ENCODE results near the gene SERPINB1. TPM values are rescaled to one million over a fixed set of nuclear protein-coding genes. Genes with fewer than 3 reads are reported as not detected.

Gene SERPINB1
- total and polyA plus RNA-seq, 9 of the 15 experiments (the other 6 are each of a cell fraction or from before 2014, with no cell fraction given): 33.9 to 108 (median 63.8) TPM

GRCh38 chr6:2842139-2842552 lies 483 bp upstream of the SERPINB1 start (continued):
- TF ChIP-seq DEAF1 (CRISPR knock-in tag; IDR thresholded peaks at IDR 0.05) (0 out of 2 replicates have a peak, but pooled peaks have one; percentile 21), MTA1 (IDR thresholded peaks at IDR 0.05; ENCODE audit: borderline replicate concordance) (no peak), JUNB (CRISPR knock-in tag; conservative IDR thresholded peaks at IDR 0.05) (no peak), MTA2 (IDR thresholded peaks at IDR 0.05; ENCODE audit: low read depth) (no peak), PBX2 (CRISPR knock-in tag; IDR thresholded peaks at IDR 0.05; ENCODE audit: low read depth) (no peak), PBX2 (tag; conservative IDR thresholded peaks at IDR 0.05; ENCODE audit: low read depth) (0 out of 2 replicates have a peak, but pooled peaks have one; percentile 19), SRSF3 (IDR thresholded peaks at IDR 0.05; ENCODE audit: insufficient read depth, low read length) (no peak), NCOA6 (IDR thresholded peaks at IDR 0.05) (no peak), TARDBP (IDR thresholded peaks at IDR 0.05) (no peak), ATF1 (CRISPR knock-in tag; IDR thresholded peaks at IDR 0.05) (no peak), ATF1 (tag; IDR thresholded peaks at IDR 0.05) (peak; percentile 15; the same call in 1 of the 2 replicates), ZBTB12 (CRISPR knock-in tag; IDR thresholded peaks at IDR 0.05) (no peak), SIN3A (IDR thresholded peaks at IDR 0.05; ENCODE audit: borderline replicate concordance in 2 of 2, control insufficient read depth in 1 of 2, low read depth in 2 of 2, low read length in 2 of 2) (no peak), TAL1 (IDR thresholded peaks at IDR 0.05) (0 out of 2 replicates have a peak, but pooled peaks have one; percentile 16), ZNF583 (CRISPR knock-in tag; IDR thresholded peaks at IDR 0.05) (no peak; the same call in 1 of the 2 replicates), CBX3 (IDR thresholded peaks at IDR 0.05; ENCODE audit: borderline replicate concordance in 1 of 2, low read length in 2 of 2) (no peak), NFATC3 (IDR thresholded peaks at IDR 0.05) (no peak), GTF3C2 (IDR thresholded peaks at IDR 0.05; ENCODE audit: borderline replicate concordance, extremely low read depth, insufficient read length) (no peak)
- TF ChIP-seq, protein P1, sequence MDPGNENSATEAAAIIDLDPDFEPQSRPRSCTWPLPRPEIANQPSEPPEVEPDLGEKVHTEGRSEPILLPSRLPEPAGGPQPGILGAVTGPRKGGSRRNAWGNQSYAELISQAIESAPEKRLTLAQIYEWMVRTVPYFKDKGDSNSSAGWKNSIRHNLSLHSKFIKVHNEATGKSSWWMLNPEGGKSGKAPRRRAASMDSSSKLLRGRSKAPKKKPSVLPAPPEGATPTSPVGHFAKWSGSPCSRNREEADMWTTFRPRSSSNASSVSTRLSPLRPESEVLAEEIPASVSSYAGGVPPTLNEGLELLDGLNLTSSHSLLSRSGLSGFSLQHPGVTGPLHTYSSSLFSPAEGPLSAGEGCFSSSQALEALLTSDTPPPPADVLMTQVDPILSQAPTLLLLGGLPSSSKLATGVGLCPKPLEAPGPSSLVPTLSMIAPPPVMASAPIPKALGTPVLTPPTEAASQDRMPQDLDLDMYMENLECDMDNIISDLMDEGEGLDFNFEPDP (CRISPR knock-in tag; IDR thresholded peaks at IDR 0.05): no peak
